T-helper 2 cell treated with Interferon-gamma antibody and Interleukin-4, amounts not matched to agents 5 μg/mL and 100 μg/mL, for 36 hours (primary cell): ENCODE results near the gene NGEF.
A peak's percentile ranks its signal among the peaks of the same experiment; 100 is the strongest.

Source experiments
- DNase-seq: peaks from one replicate; pipeline ENCODE4 v3.0.0; 2021; ENCODE audit warnings: low spot score
- H3K27ac Mint-ChIP-seq: one replicate; pipeline ENCODE4 v1.8.0; 2021; ENCODE audit warnings: mild to moderate bottlenecking, mixed read lengths
- H3K27me3 Mint-ChIP-seq: one replicate; pipeline ENCODE4 v1.8.0; 2021; ENCODE audit warnings: low read depth, mixed read lengths
- H3K36me3 Mint-ChIP-seq: one replicate; pipeline ENCODE4 v1.8.0; 2021; ENCODE audit warnings: low read depth, mixed read lengths
- H3K4me1 Mint-ChIP-seq: one replicate; pipeline ENCODE4 v1.8.0; 2021; ENCODE audit warnings: low read depth, mixed read lengths
- H3K4me3 Mint-ChIP-seq: one replicate; pipeline ENCODE4 v1.8.0; 2022; ENCODE audit warnings: mild to moderate bottlenecking, moderate library complexity, mixed read lengths
- H3K9me3 Mint-ChIP-seq: one replicate; pipeline ENCODE4 v1.8.0; 2021; ENCODE audit warnings: mixed read lengths

NGEF gene

GRCh38 chr2:232940724-232941123, 72.3 kb downstream of the NGEF start:
- peaks cover 5% of the 10 kb centered on the region for H3K4me1 Mint-ChIP-seq
- H3K27me3 Mint-ChIP-seq = peaks cover 19% of the 10 kb centered on the region
- no peak overlapping the region for H3K27ac Mint-ChIP-seq
- peaks cover 4% of the 10 kb centered on the region for H3K9me3 Mint-ChIP-seq
- no peak overlapping the region for H3K4me3 Mint-ChIP-seq
- no peak for DNase-seq
- no peaks in the 10 kb centered on the region for H3K36me3 Mint-ChIP-seq

- Mint-ChIP-seq H3K27ac (no peak overlapping the region), H3K36me3 (no peaks in the 10 kb centered on the region), H3K4me1 (peaks cover 5% of the 10 kb centered on the region), H3K9me3 (peaks cover 4% of the 10 kb centered on the region), H3K27me3 (peaks cover 27% of the 10 kb centered on the region), H3K4me3 (no peak overlapping the region)
- no peak for DNase-seq
Observed at GRCh38 chr2:232937278-232937906, 75.7 kb downstream of the NGEF start.

DNA sequence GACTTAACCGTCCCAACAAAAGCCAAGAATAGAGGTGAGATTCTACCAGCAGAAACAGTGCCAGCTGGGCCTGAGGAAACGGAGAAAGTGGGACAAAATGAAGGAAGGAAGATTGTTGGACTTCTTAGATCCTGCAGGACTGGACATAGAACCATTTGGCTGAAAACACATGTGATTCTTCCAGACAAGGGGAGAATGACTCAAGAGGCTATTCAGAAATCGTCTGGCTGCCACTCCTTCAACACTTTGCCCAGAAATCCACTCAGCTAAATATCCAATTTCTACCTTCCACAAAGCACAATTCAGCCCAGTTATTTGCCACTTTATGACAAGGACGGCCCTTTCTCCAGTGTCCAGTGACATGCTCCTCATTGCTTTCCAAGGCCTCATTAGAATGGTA, 81.4 kb downstream of the NGEF start:
- Mint-ChIP-seq H3K36me3 (no peaks in the 10 kb centered on the region), H3K27me3 (peaks cover 49% of the 10 kb centered on the region), H3K27ac (no peak overlapping the region), H3K4me1 (no peaks in the 10 kb centered on the region), H3K4me3 (no peak overlapping the region), H3K9me3 (no peaks in the 10 kb centered on the region)
- DNase-seq = no peak

GRCh38 chr2:232930059-232930400, 83.0 kb downstream of the NGEF start:
- Mint-ChIP-seq H3K4me3 (no peak overlapping the region), H3K4me1 (no peaks in the 10 kb centered on the region), H3K27me3 (peaks cover 58% of the 10 kb centered on the region), H3K27ac (no peak overlapping the region), H3K9me3 (no peaks in the 10 kb centered on the region), H3K36me3 (no peaks in the 10 kb centered on the region)
- DNase-seq = no peak

DNA sequence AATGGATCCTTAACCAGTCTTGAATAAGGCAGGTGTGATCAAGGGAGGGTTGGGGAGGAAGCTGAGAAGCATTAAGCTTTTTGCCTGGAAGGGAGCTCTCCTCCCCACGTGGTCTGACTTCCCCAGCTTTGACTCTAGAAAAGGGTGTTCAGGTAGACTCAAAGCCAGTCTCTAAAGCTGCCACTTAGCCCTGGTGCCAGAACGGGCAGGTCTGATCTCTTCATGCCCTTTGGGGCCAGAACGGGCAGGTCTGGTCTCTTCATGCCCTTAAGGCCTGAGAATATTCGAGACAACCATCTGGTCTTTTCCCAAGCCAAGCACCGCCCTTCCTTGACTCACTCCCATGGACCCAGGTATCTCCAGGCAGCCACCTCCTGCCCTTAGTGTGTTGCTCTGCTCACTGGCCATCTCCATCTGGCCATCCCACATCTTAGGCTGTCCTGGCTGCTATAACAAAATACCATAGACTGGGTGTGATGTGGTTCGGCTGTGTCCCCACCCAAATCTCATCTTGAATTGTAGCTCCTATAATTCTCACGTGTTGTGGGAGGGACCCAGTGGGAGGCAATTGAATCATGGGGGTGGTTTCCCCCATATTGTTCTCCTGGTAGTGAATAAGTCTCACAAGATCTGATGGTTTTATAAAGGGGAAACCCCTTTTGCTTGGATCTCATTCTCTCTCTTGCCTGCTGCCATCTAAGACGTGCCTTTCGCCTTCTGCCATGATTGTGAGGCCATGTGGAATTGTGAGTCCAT, 83.6 kb downstream of the NGEF start:
- Mint-ChIP-seq H3K27ac (no peak overlapping the region), H3K36me3 (no peaks in the 10 kb centered on the region), H3K27me3 (peaks cover 63% of the 10 kb centered on the region), H3K4me3 (peak overlapping the region; percentile 68), H3K4me1 (no peaks in the 10 kb centered on the region), H3K9me3 (no peaks in the 10 kb centered on the region)
- DNase-seq = no peak

DNA sequence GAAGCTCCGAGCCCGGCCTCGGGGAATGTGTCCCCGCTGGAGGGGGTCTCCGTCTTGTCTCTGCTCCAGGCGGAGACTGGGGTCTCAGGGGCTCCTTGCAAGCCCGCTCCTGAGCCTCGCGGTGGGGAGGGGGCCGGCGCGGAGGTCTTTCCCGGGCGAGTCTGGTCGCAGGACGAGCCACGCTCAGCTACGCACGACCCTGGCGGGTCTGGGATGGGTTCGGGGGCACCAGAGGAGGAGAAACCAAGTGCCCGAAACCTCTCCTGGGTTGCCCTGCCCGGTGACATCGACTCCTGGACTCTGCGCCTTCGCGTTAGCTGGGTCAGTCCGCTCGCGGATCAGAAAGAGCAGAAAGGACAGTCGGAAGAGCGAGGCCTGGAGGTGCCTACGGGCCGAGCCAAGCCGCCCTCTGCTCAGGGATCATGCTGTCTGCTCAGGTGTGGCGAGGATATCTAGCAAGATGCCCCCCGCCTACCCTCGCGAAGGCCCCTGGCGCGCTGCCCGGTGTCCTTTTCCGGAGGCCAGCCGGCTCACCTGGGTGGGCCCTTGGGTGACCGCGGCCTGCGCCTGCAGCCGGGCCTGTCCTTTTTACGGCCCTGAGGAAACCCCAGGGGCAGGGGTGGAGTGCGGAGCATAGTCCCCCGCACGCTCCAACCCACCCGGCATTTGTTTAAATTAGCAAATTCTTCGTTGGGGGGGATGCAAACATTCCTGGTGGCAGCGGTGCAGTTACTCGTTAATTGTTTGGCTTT, 84.3 kb downstream of the NGEF start:
- Mint-ChIP-seq H3K4me1 (no peaks in the 10 kb centered on the region), H3K27me3 (peaks cover 65% of the 10 kb centered on the region), H3K27ac (no peak overlapping the region), H3K36me3 (no peaks in the 10 kb centered on the region), H3K4me3 (peak overlapping the region; percentile 68), H3K9me3 (no peaks in the 10 kb centered on the region)
- DNase-seq = no peak

DNA sequence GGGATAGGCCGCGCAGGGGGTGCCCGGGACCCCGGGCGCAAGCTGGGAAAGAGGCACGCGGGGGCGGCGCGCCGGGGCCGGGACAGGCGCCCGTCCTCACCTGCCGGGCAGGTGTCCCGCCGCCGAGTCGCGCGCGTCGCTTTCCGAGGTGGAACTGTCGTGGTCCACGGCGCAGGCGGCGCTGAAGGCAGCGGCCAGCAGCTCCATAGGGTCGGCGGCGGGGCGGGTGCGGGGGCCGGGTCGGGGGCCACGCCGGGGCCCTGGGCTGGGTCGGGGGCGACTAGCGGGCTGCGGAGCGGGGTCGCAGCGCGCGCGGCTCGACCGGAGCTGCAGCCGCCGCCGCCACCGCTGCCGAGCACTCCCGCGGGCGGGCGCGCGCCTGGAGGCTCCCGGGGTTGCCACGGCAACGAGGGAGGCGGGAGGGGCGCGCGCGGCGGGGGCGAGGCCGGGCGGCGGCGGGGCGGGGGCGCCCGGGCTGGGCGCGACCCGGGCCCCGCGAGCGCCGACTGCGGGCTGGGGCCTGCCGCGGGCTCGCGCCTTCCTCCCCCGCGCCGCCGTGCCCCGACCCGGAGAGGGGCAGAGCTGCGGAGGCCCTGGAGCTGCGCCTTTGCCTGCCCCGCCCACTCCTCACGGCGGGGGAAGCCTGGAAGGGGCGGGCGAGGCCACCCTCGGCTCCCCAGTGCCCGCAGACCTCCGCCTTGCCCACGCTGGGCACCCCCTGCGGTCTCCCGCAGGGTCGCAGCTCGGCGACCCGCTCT, 85.1 kb downstream of the NGEF start:
- Mint-ChIP-seq H3K27me3 (peaks cover 58% of the 10 kb centered on the region), H3K27ac (no peak overlapping the region), H3K4me1 (no peaks in the 10 kb centered on the region), H3K36me3 (no peaks in the 10 kb centered on the region), H3K4me3 (no peak overlapping the region), H3K9me3 (no peaks in the 10 kb centered on the region)
- DNase-seq = no peak

- Mint-ChIP-seq H3K27me3 (peaks cover 56% of the 10 kb centered on the region), H3K4me1 (no peaks in the 10 kb centered on the region), H3K27ac (no peak overlapping the region), H3K4me3 (peak overlapping the region; percentile 58), H3K9me3 (no peaks in the 10 kb centered on the region), H3K36me3 (no peaks in the 10 kb centered on the region)
- peak; percentile 10 for DNase-seq
Observed at GRCh38 chr2:232927032-232927792, 85.8 kb downstream of the NGEF start.

GRCh38 chr2:232926431-232926939, 86.6 kb downstream of the NGEF start:
- Mint-ChIP-seq H3K36me3 (no peaks in the 10 kb centered on the region), H3K4me3 (peak overlapping the region; percentile 58), H3K9me3 (no peaks in the 10 kb centered on the region), H3K27me3 (peaks cover 56% of the 10 kb centered on the region), H3K27ac (no peak overlapping the region), H3K4me1 (no peaks in the 10 kb centered on the region)
- no peak for DNase-seq

DNA sequence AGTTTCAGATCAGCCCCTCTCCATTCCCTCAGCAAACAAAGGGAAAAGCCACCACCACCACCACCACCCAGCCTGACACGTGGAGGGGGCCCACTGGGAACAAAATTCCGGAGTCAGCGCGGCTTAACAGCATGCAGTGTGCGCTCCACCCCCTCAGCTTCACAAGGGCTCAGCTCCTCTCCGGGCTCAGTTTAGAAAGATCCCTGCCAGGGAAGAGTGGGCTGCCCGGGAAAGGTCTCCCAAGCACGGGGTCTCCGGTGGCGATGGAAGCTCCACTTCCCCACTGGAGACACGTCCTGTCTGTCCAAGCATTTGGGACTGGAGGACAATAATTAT, 87.3 kb downstream of the NGEF start:
- H3K27ac Mint-ChIP-seq = no peak overlapping the region
- H3K9me3 Mint-ChIP-seq = no peaks in the 10 kb centered on the region
- H3K27me3 Mint-ChIP-seq = peaks cover 50% of the 10 kb centered on the region
- H3K4me3 Mint-ChIP-seq = no peak overlapping the region
- H3K4me1 Mint-ChIP-seq = no peaks in the 10 kb centered on the region
- no peak for DNase-seq
- H3K36me3 Mint-ChIP-seq = no peaks in the 10 kb centered on the region

GRCh38 chr2:232925153-232925820, 87.8 kb downstream of the NGEF start:
- peaks cover 44% of the 10 kb centered on the region for H3K27me3 Mint-ChIP-seq
- no peak for DNase-seq
- H3K36me3 Mint-ChIP-seq = no peaks in the 10 kb centered on the region
- H3K4me1 Mint-ChIP-seq = no peaks in the 10 kb centered on the region
- no peaks in the 10 kb centered on the region for H3K9me3 Mint-ChIP-seq
- no peak overlapping the region for H3K4me3 Mint-ChIP-seq
- no peak overlapping the region for H3K27ac Mint-ChIP-seq

DNA sequence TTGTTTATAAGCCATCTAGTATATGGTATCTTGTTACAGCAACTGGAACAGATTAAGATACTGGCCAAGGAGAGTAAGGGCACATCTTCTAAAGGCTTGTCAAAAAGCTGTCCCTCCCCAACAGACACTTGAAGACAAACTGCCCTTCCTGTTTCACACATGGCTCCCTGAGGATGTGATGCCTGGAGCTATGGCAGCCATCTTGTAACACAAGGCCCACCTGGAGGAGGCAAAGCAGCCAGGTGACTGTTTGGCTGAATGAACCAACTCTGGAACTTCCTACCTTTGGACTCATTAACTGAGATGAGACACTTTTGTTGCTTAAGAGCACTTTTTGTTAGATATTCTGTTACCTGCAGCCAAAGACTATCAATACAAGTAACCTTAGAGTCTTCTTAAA, 88.6 kb downstream of the NGEF start:
- no peak for DNase-seq
- peaks cover 37% of the 10 kb centered on the region for H3K27me3 Mint-ChIP-seq
- H3K27ac Mint-ChIP-seq = no peak overlapping the region
- no peaks in the 10 kb centered on the region for H3K9me3 Mint-ChIP-seq
- H3K36me3 Mint-ChIP-seq = no peaks in the 10 kb centered on the region
- H3K4me1 Mint-ChIP-seq = no peaks in the 10 kb centered on the region
- H3K4me3 Mint-ChIP-seq = no peak overlapping the region

- H3K4me1 Mint-ChIP-seq = no peaks in the 10 kb centered on the region
- H3K27me3 Mint-ChIP-seq = peaks cover 21% of the 10 kb centered on the region
- no peak overlapping the region for H3K27ac Mint-ChIP-seq
Observed at GRCh38 chr2:232920760-232921159, 92.3 kb downstream of the NGEF start.

More at GRCh38 chr2:232920760-232921159, 92.3 kb downstream of the NGEF start:
- Mint-ChIP-seq H3K36me3 (no peaks in the 10 kb centered on the region), H3K9me3 (no peaks in the 10 kb centered on the region), H3K4me3 (no peak overlapping the region)
- DNase-seq = no peak
